HG03571 (cell line): ENCODE measurements around the gene FAM83G.

Experiments used
- ATAC-seq: cut with Tn5 transposase; IDR thresholded peaks from one replicate; pipeline ENCODE4 v1.9.1; 2021; ENCODE audit not compliant: unreplicated experiment

Gene FAM83G

GRCh38 chr17:18970582-18971480, 33.7 kb downstream of the FAM83G start:
- ATAC-seq: no peak

GRCh38 chr17:18968945-18969887, 35.3 kb downstream of the FAM83G start:
- no peak for ATAC-seq

GRCh38 chr17:18968345-18968744, 36.2 kb downstream of the FAM83G start:
- no peak for ATAC-seq

GRCh38 chr17:18967916-18968315, 36.6 kb downstream of the FAM83G start:
- no peak for ATAC-seq

- ATAC-seq: no peak
Measured at GRCh38 chr17:18966831-18967624, 37.5 kb downstream of the FAM83G start.

- ATAC-seq: no peak
Measured at GRCh38 chr17:18965530-18966236, 38.9 kb downstream of the FAM83G start.

- no peak for ATAC-seq
Measured at GRCh38 chr17:18964550-18964949, 40.0 kb downstream of the FAM83G start.

- ATAC-seq: no peak
Measured at GRCh38 chr17:18964018-18964351, 40.6 kb downstream of the FAM83G start.

GRCh38 chr17:18963126-18964017, 41.2 kb downstream of the FAM83G start:
- no peak for ATAC-seq

- ATAC-seq: no peak
Measured at GRCh38 chr17:18962494-18962815, 42.1 kb downstream of the FAM83G start.

GRCh38 chr17:18961634-18962493, 42.7 kb downstream of the FAM83G start:
- no peak for ATAC-seq

- peak; percentile 72 for ATAC-seq
Measured at GRCh38 chr17:18960803-18961511, 43.6 kb downstream of the FAM83G start.

GRCh38 chr17:18960241-18960665, 44.3 kb downstream of the FAM83G start:
- no peak for ATAC-seq

GRCh38 chr17:18959845-18960240, 44.7 kb downstream of the FAM83G start:
- ATAC-seq: no peak

GRCh38 chr17:18959071-18959844, 45.3 kb downstream of the FAM83G start:
- ATAC-seq: no peak

- no peak for ATAC-seq
Measured at GRCh38 chr17:18958611-18959010, 46.0 kb downstream of the FAM83G start.

- ATAC-seq: no peak
Measured at GRCh38 chr17:18957831-18958230, 46.7 kb downstream of the FAM83G start.
